Measurements from ENCODE around the gene BSCL2.
A peak's percentile ranks its signal among the peaks of the same experiment; 100 is the strongest.

BSCL2 gene

DNA sequence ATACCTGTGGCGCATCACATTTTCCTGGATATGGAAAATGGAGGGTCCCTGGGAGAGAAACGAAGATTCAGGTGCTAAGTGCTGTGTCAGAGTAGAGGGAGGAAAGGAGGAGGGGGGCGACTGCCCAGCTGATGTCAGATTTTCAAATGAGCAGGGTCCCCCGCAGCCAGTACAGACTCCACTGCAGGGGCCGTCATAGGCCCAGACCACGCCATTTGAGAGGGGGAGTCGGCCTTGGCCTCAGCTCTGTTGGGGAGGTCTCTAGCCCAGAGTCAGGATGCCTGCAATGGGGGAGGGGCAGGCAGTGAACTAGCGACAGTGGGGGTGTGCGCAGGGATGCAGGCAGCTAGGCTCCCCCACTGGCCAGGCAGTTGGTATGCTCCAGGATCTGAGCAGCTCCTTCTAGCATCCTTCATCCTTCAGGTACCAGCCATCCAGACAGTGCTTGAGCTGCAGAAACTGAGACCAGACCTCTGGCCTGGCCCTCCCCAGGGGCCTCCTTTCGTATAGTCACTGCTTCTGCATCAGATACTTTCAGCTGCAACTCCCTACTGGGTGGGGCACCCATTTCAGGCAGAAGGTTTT, at the start of gene BSCL2, which contains the start of gene GNG3:
Gene BSCL2 (minus strand): TSS at position 148 of the 585 bp plus-strand sequence. CDS start 229 bp downstream, outside the sequence.
Gene GNG3 (plus strand): TSS at position 400 of the 585 bp plus-strand sequence. CDS start 620 bp downstream, outside the sequence.
- H3K27me3 ChIP-seq = no peaks in the 10 kb centered on the region
- peaks cover 0 to 40% (median 35%) of the 10 kb centered on the region in 4 donors for H3K4me1 ChIP-seq
- TF ChIP-seq CTCF (IDR thresholded peaks at IDR 0.05) = no peak
- no peaks in the 10 kb centered on the region for H3K9me3 ChIP-seq
- H3K4me3 ChIP-seq = peak within 1 kb of the TSS; percentile 61 to 71
- peaks cover 14 to 20% (median 19%) of the 10 kb centered on the region in 3 donors for H3K36me3 ChIP-seq
- intact Hi-C loops (cut with DNase I; ENCODE audit: low total_unique reads) = loop anchor here (10.0 kb wide), 1 partner anchor 93 kb away; the partner anchor contains the start of genes EML3 and ROM1
- peak in 1 of 2 donors; percentile 64 for DNase-seq
- H3K27ac ChIP-seq = peak within 1 kb of the TSS; percentile 68 to 96

DNA sequence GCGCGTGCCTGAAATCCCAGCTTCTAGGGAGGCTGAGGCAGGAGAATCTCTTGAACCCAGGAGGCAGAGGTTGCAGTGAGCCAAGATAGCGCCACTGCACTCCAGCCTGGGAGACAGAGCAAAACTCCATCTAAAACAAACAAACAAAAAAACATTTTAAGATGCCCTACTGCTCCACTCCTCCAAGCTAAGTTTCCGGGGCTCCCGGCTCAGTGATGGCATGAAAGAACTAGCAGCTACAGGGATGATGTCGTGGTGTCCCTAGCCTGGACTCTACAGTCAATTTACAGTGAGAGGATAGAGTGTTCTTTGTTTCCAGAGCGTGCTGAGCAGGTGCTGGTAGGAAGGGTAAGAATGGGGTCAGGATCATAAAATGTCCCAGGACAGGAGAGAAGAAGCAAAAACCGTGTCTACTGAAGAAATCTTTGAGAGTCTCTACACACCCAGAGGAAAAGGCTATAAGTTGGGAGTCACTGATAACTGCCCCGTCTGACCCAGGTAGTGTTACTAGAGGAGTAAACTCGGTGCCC, 47.9 kb upstream of the BSCL2 start:
- H3K4me3 ChIP-seq = no peak overlapping the region
- H3K9me3 ChIP-seq = no peaks in the 10 kb centered on the region
- H3K27ac ChIP-seq = no peak overlapping the region
- intact Hi-C loops (cut with DNase I; ENCODE audit: low total_unique reads) = no loop called here
- TF ChIP-seq CTCF (IDR thresholded peaks at IDR 0.05) = no peak
- H3K27me3 ChIP-seq = no peaks in the 10 kb centered on the region
- peaks cover 0 to 21% (median 0%) of the 10 kb centered on the region in 3 donors for H3K36me3 ChIP-seq
- H3K4me1 ChIP-seq = peaks cover 0 to 25% (median 16%) of the 10 kb centered on the region in 4 donors
- no peak for DNase-seq

DNA sequence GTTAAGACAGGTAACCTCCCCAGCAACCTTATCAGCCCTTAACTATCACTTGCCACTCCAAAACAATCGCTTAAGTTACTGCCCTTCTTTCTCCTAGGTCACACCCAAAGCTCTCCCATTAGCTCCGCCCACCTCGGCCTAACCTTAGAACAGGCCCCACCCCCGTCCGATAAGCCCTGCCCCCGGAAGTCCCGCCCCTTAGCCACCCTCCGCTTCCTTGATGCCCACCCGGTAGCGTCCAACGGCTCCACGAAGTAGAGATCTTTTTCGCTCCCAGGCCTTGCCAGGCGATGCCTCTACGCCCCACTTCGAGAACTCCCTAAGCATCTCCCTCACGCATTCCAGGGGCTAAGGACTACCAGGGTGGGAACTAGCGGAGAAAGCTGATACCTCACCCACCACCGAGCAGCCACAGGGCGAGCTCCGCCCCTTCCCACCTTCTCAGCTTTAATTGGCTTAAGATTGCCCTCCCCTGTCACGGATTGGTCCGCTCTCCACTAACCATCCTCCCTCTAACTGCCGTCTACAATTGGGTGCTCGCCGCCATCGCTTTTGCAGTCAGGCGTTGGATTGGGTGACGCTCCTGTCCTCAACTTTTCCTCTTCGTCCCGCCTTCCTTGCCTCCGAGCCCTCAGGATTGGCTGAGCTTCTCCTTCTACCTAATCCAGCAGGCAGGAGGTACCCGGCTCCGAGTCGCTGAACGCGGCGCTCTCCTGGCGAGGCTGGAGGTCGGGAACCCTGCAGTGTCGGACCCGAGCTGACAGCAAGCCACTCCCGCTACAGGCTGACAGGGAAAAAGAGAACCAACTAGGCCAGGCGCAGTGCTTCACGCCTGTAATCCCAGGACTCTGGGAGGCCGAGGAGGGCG, 46.7 kb upstream of the BSCL2 start, which contains the start of gene ZBTB3:
Gene ZBTB3 (minus strand): TSS at position 425 of the 868 bp plus-strand sequence. CDS start 496 bp downstream, outside the sequence.
- intact Hi-C loops (cut with DNase I; ENCODE audit: low total_unique reads) = loop anchor here (1.0 kb wide), 1 partner anchor 26 kb away; the partner anchor contains the start of gene TTC9C

GRCh38 chr11:62752994-62753735, 45.9 kb upstream of the BSCL2 start:
- no peak for DNase-seq
- H3K4me1 ChIP-seq = peaks cover 0 to 25% (median 18%) of the 10 kb centered on the region in 4 donors
- peaks cover 0 to 28% (median 0%) of the 10 kb centered on the region in 3 donors for H3K36me3 ChIP-seq
- peak overlapping the region; percentile 62 to 66 for H3K4me3 ChIP-seq
- intact Hi-C loops (cut with DNase I; ENCODE audit: low total_unique reads) = no loop called here
- H3K9me3 ChIP-seq = no peaks in the 10 kb centered on the region
- TF ChIP-seq CTCF (IDR thresholded peaks at IDR 0.05) = no peak
- peak overlapping the region; percentile 90 to 91 for H3K27ac ChIP-seq
- no peaks in the 10 kb centered on the region for H3K27me3 ChIP-seq

More for the DNA sequence above, 46.7 kb upstream of the BSCL2 start, which contains the start of gene ZBTB3:
- H3K9me3 ChIP-seq = no peaks in the 10 kb centered on the region
- H3K27ac ChIP-seq = peak within 1 kb of the TSS; percentile 90 to 91
- peaks cover 0 to 25% (median 18%) of the 10 kb centered on the region in 4 donors for H3K4me1 ChIP-seq
- H3K27me3 ChIP-seq = no peaks in the 10 kb centered on the region
- H3K36me3 ChIP-seq = peaks cover 0 to 21% (median 0%) of the 10 kb centered on the region in 3 donors
- DNase-seq = peak; percentile 99
- peak within 1 kb of the TSS; percentile 62 to 66 for H3K4me3 ChIP-seq
- TF ChIP-seq CTCF (IDR thresholded peaks at IDR 0.05) = peak in 1 of 2 experiments; percentile 41

Measured in tibial artery (tissue), 4 donors.